ENCODE results near the gene BSND.

Gene BSND

DNA sequence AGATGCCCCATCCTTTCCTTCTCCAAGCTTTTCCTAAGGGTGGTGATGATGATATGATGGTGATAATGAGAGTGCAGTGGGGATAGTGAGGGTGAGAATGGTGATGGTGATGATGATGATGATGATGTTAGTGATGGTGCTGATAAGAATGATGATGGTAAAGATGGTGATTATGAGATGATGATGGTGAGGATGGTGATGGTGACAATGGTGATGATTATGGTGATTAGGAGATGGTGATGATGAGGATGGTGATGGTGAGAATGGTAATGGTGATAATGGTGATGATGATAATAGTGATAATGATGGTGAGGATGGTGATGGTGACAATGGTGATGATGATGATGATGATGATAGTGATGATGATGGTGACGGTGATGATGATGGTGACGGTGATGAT lies 4.0 kb downstream of the BSND start:
- TF ChIP-seq, protein P1, sequence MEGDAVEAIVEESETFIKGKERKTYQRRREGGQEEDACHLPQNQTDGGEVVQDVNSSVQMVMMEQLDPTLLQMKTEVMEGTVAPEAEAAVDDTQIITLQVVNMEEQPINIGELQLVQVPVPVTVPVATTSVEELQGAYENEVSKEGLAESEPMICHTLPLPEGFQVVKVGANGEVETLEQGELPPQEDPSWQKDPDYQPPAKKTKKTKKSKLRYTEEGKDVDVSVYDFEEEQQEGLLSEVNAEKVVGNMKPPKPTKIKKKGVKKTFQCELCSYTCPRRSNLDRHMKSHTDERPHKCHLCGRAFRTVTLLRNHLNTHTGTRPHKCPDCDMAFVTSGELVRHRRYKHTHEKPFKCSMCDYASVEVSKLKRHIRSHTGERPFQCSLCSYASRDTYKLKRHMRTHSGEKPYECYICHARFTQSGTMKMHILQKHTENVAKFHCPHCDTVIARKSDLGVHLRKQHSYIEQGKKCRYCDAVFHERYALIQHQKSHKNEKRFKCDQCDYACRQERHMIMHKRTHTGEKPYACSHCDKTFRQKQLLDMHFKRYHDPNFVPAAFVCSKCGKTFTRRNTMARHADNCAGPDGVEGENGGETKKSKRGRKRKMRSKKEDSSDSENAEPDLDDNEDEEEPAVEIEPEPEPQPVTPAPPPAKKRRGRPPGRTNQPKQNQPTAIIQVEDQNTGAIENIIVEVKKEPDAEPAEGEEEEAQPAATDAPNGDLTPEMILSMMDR (IDR thresholded peaks at IDR 0.05; ENCODE audit: control insufficient read depth, extremely low read depth, insufficient read depth) = no peak
- H3K4me3 ChIP-seq (ENCODE audit: low read depth, low read length) = no peak overlapping the region
- no peak for DNase-seq (ENCODE audit: low read depth)

- TF ChIP-seq, protein P1 (IDR thresholded peaks at IDR 0.05; ENCODE audit: control insufficient read depth, extremely low read depth, insufficient read depth) = no peak
- H3K4me3 ChIP-seq (ENCODE audit: low read depth, low read length) = no peak overlapping the region
- DNase-seq (ENCODE audit: low read depth) = no peak
Measured at GRCh38 chr1:55005351-55006140, 6.8 kb downstream of the BSND start.

- no peak for DNase-seq (ENCODE audit: low read depth)
- no peak overlapping the region for H3K4me3 ChIP-seq (ENCODE audit: low read depth, low read length)
- TF ChIP-seq, protein P1 (IDR thresholded peaks at IDR 0.05; ENCODE audit: control insufficient read depth, extremely low read depth, insufficient read depth) = no peak
Measured at GRCh38 chr1:55006931-55007330, 8.2 kb downstream of the BSND start.

GRCh38 chr1:55007625-55008024 lies 8.9 kb downstream of the BSND start:
- TF ChIP-seq, protein P1 (IDR thresholded peaks at IDR 0.05; ENCODE audit: control insufficient read depth, extremely low read depth, insufficient read depth) = no peak
- H3K4me3 ChIP-seq (ENCODE audit: low read depth, low read length) = no peak overlapping the region
- no peak for DNase-seq (ENCODE audit: low read depth)

- TF ChIP-seq, protein P1 (IDR thresholded peaks at IDR 0.05; ENCODE audit: control insufficient read depth, extremely low read depth, insufficient read depth) = no peak
- no peak for DNase-seq (ENCODE audit: low read depth)
Measured at GRCh38 chr1:55010194-55010886, 11.6 kb downstream of the BSND start.

DNA sequence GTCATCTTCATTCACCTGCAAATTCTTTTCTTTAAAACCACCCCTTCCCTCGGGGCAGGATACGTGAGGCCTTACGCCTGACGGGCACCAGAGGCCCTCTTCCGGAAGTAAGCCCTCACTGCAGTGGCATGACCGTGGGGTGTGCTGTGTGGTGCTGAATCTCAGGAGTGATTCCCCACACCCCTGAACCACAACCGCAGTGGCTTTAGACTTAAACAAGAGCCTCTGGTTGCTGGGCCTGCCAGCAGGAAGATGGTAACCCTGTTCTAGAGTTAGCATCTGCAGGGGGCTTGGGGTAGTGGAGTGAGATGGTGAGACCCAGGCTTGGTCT lies 12.1 kb downstream of the BSND start:
- DNase-seq (ENCODE audit: low read depth) = no peak
- TF ChIP-seq, protein P1 (IDR thresholded peaks at IDR 0.05; ENCODE audit: control insufficient read depth, extremely low read depth, insufficient read depth) = no peak
- H3K4me3 ChIP-seq (ENCODE audit: low read depth, low read length) = no peak overlapping the region

More at GRCh38 chr1:55010194-55010886, 11.6 kb downstream of the BSND start:
- H3K4me3 ChIP-seq (ENCODE audit: low read depth, low read length) = no peak overlapping the region
